Measurements from ENCODE around the gene MMD2.
"Not testable (repeated sequence)": the region's sequence is repeated elsewhere in the genome, so short reads cannot be mapped to it uniquely, and the experiment has no call there.

Gene MMD2, protein sequence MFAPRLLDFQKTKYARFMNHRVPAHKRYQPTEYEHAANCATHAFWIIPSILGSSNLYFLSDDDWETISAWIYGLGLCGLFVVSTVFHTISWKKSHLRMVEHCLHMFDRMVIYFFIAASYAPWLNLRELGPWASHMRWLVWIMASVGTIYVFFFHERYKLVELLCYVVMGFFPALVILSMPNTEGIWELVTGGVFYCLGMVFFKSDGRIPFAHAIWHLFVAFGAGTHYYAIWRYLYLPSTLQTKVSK

DNA sequence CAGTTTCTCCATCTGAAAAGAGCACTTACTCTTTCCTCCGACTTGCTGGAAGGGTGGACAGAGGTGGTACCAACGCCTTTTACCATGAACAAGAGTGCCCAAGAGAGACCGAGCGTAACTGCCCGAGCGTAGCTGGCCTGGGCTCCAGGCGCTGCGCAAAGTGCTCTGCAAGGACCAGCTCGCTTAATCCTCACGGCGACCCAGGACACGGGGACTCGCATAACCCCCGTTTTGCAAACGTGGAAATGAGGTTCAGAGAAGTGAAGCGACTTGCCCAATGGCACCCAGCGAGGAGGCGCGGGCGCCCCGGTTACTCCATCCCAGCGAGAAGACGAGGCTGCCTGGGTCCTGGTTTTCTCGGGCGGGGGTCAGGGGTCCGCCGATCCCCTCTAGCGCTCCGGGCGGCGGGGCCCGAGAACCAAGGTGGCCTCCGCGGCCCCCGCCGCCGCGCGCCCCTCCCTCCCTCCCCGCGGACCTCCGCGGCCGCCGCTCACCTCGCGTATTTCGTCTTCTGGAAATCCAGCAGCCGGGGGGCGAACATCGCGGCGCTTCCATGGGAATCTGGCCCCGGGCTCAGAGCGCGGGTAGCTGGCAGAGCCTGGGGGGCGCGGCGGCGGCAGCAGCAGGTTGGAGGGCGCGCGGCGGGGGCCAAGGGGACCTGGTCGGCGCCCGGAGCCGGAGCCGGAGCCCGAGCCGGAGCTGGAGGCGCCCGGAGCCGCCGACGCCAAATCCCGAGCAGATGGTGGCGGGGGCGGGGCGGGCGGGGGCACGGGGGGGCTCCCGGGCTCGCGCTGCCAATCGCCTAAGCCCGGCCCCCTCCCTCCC is at the start of gene MMD2:
Gene MMD2 (minus strand): TSS at position 711 of the 825 bp plus-strand sequence. CDS start 170 bp downstream, at position 541.
- DNase-seq (ENCODE audit: low spot score): no peak

- DNase-seq (ENCODE audit: low spot score): no peak
These were observed 46.1 kb upstream of the MMD2 start for GRCh38 chr7:5005066-5005465.

GRCh38 chr7:5001911-5002310 is 42.9 kb upstream of the MMD2 start:
- DNase-seq (ENCODE audit: low spot score): no peak

- no peak for DNase-seq (ENCODE audit: low spot score)
These were observed 42.0 kb upstream of the MMD2 start for GRCh38 chr7:5001003-5001402.

- DNase-seq (ENCODE audit: low spot score): no peak
These were observed 40.5 kb upstream of the MMD2 start for GRCh38 chr7:4999369-4999950.

GRCh38 chr7:4998910-4999309 is 39.9 kb upstream of the MMD2 start:
- no peak for DNase-seq (ENCODE audit: low spot score)

GRCh38 chr7:4998244-4998643 is 39.3 kb upstream of the MMD2 start:
- no peak for DNase-seq (ENCODE audit: low spot score)

DNA sequence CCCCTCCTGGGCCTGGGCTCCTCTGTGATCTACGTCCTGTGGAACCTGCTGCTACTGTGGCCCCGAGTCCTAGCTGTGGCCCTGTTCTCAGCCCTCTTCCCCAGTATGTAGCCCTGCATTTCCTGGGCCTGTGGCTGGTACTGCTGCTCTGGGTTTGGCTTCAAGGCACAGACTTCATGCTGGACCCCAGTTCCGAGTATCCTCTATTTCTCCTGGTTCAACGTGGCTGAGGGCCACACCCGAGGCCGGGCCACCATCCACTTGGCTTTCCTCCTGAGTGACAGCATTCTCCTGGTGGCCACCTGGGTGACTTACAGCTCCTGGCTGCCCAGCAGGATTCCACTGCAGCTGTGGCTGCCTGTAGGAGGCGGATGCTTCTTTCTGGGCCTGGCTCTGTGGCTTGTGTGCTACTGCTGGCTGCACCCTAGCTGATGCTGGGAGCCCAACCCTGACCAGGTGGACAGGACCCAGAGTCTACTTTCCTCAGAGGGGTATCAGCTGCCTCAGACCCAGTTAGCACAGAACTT is 37.8 kb upstream of the MMD2 start:
- DNase-seq (ENCODE audit: low spot score): no peak

- DNase-seq (ENCODE audit: low spot score): no peak
These were observed 36.5 kb upstream of the MMD2 start for GRCh38 chr7:4995429-4995969.

GRCh38 chr7:4993471-4993870 is 34.5 kb upstream of the MMD2 start:
- no peak for DNase-seq (ENCODE audit: low spot score)

- DNase-seq (ENCODE audit: low spot score): not testable (repeated sequence)
These were observed 23.8 kb upstream of the MMD2 start for GRCh38 chr7:4982741-4983140.

GRCh38 chr7:4981295-4981890 is 22.4 kb upstream of the MMD2 start:
- DNase-seq (ENCODE audit: low spot score): not testable (repeated sequence)

DNA sequence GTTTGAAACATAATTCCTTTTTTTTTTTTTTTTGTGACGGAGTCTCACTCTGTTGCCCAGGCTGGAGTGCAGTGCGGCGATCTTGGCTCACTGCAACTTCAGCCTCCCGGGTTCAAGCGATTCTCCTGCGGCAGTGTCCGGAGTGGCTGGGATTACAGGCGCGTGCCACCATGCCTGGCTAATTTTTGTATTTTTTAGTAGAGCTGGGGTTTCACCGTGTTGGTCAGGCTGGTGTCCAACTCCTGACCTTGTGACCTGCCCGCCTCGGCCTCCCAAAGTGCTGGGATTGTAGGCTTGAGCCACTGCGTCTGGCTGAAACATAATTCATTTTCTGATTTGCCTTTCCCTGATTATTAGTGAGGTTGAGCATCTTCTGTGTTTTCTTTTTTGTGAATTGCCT is 16.6 kb upstream of the MMD2 start:
- DNase-seq (ENCODE audit: low spot score): not testable (repeated sequence)

- DNase-seq (ENCODE audit: low spot score): peak; percentile 92
These were observed 14.8 kb upstream of the MMD2 start for GRCh38 chr7:4973728-4974198.

DNA sequence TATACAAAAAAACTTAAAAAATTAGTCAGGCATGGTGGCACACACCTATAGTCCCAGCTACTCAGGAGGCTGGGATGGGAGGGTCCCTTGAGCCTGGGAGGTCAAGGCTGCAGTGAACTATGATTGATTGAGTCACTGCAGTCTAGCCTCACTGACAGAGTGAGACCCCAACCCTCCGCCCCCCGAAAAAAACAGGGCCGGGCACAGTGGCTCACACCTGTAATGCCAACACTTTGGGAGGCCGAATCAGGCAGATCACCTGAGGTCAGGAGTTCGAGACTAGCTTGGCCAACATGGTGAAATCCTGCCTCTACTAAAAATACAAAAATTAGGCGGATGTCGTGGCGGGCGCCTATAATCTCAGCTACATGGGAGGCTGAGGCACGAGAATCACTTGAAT is 13.5 kb upstream of the MMD2 start:
- not testable (repeated sequence) for DNase-seq (ENCODE audit: low spot score)

DNA sequence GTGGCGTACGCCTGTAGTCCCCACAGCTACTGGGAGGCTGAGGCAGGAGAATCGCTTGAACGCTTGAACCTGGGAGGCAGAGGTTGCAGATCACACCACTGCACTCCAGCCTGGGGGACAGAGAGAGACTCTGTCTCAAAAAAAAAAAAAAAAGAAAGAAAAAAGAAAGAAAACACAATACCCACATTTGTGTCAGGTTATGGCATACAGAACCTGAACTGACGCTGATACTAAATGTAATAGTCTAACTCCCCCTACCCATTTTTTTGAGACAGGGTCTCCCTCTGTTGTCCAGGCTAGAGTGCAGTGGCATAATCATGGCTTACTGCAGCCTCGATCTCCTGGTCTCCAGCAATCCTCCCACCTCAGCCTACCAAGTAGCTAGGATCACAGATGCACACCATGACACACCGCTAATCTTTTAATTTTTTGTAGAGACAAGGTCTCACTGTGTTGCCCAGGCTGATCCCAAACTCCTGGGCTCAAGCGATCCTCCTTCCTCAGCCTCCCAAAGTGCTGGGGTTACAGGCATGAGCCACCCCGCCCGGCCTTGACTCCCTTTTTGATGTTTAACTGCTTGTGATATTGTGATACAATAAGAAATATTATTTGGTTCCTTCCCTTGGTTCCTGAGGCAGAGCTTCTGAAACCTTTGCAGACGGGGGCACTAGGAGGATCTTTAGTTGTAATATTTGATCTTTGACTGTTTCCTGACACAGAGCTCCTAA is 6.5 kb upstream of the MMD2 start:
- DNase-seq (ENCODE audit: low spot score): no peak

- no peak for DNase-seq (ENCODE audit: low spot score)
These were observed 5.5 kb upstream of the MMD2 start for GRCh38 chr7:4964506-4964905.

DNA sequence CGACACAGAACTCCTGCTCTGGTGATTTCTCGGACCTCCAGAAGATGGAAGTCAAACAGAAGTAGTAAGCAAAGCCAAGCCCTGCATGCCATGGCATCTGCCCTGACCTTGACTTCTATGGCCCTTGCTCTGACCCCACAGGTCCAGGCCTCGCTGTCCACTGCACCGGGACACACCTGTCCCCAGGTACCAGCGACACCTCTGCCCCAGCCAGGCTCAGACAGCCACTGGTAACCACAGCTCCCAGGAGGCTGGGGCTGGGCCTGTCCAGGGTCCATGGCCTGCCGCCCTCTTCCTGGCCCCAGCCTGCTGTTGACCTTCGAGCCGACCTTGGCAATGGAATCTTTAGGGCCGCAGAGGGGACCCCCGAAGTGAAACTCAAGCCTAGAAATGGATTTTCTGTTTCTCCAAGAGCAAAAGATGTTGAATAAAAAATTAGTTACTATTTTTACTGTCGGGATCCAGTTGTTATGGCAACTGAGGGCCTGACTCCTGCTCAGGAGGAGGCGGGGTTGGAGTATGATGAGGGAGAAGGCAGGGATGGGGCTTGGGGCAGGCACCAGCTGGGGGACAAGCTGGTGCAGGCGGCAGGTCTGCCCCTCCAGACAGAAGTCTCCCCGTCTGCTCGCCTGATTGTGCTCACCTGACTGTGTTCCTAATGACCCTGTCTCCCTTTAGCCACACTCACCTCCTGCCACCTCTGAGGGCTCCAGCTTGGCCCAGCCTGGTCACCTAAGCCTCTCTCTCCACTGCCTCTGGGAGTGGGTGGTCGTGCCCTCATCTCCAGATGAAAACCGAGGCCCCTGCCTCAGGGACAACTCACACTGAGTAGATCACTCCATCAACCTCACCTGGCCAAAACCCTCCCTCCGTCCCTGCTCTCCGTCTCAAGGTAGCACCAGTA is 4.1 kb upstream of the MMD2 start:
- no peak for DNase-seq (ENCODE audit: low spot score)

DNA sequence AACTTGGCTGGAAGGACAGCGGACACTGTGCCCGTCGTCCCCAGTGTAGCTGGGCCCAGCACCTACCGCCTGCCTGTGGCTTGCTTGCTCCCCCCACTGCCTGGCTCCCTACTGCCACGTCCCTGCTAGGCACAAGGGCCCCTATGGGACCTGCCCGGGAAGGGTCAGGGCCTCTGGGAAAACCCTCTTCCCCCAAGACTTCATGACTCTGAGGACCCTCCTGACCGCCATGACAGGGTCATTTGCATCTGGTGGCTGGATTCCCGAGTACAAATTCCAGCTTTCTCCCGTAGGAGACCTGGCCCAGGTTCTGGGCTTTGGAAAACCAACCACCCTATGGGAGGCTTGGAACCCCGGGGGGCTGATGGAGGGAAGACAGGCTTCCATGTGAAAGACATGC is 1.4 kb upstream of the MMD2 start:
- no peak for DNase-seq (ENCODE audit: low spot score)

DNA sequence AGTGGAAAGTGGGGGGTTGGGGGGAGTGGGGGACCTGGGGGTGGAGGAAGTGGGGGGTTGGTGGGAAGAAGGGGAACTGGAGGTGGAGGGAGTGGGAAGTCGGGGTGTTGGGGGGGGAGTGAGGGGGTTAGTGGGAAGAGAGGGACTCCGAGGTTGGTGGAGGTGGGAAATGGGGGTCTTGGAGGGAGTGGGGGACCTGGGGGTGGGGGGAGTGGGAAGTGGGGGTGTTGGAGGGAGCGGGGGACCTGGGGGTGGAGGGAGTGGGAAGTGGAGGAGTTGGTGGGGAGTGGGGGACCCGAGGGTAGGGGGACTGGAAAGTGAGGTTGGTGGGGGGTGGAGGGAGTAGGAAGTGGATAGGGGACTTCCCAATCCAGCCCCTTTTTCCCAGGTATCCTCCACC is 906 bp upstream of the MMD2 start:
- no peak for DNase-seq (ENCODE audit: low spot score)
